ENCODE results near the gene EVI5L. TPM values are rescaled to one million over a fixed set of nuclear protein-coding genes. Genes with fewer than 3 reads are reported as not detected.

EVI5L gene
- total RNA-seq, 4 donors from 2014 or later: 8.3 to 15.5 (median 11.9) TPM

GRCh38 chr19:7846155-7846646 is 16.2 kb downstream of the EVI5L start:
- Histone ChIP-seq H3K27ac (no peak overlapping the region), H3K4me3 (no peak overlapping the region), H3K36me3 (no peaks in the 10 kb centered on the region), H3K4me1 (peaks cover 0 to 10% (median 0%) of the 10 kb centered on the region in 3 donors), H3K9me3 (no peaks in the 10 kb centered on the region), H3K27me3 (no peaks in the 10 kb centered on the region)
- intact Hi-C loops (cut with DNase I): no loop called here
- TF ChIP-seq POLR2A (IDR thresholded peaks at IDR 0.05) (no peak), CTCF (IDR thresholded peaks at IDR 0.05) (no peak)
- DNase-seq: no peak
- WGBS, 2 donors: 74 to 84% methylated on average over 4 to 7 of the region's 19 CpGs

- intact Hi-C loops (cut with DNase I): no loop called here
- peaks cover 0 to 10% (median 0%) of the 10 kb centered on the region in 3 donors for H3K4me1 ChIP-seq
Measured at GRCh38 chr19:7847664-7848063, 17.6 kb downstream of the EVI5L start.

GRCh38 chr19:7848779-7849457 is 18.9 kb downstream of the EVI5L start:
- 90% methylated on average over 6 of the region's 34 CpGs; no CpG with 5 or more reads in 1 of the 2 donors for WGBS, 2 donors
- Histone ChIP-seq H3K36me3 (no peaks in the 10 kb centered on the region), H3K4me1 (peaks cover 5 to 20% (median 6%) of the 10 kb centered on the region in 3 donors), H3K9me3 (no peaks in the 10 kb centered on the region), H3K27ac (no peak overlapping the region), H3K4me3 (no peak overlapping the region), H3K27me3 (no peaks in the 10 kb centered on the region)
- DNase-seq: no peak
- intact Hi-C loops (cut with DNase I): no loop called here
- TF ChIP-seq CTCF (IDR thresholded peaks at IDR 0.05) (no peak), POLR2A (IDR thresholded peaks at IDR 0.05) (no peak)

More at GRCh38 chr19:7847664-7848063, 17.6 kb downstream of the EVI5L start:
- H3K9me3 ChIP-seq: no peaks in the 10 kb centered on the region
- DNase-seq: no peak
- TF ChIP-seq POLR2A (IDR thresholded peaks at IDR 0.05): no peak
- TF ChIP-seq CTCF (IDR thresholded peaks at IDR 0.05): no peak
- H3K27me3 ChIP-seq: no peaks in the 10 kb centered on the region
- 93 to 100% methylated on average over 3 to 5 of the region's 23 CpGs for WGBS, 2 donors
- no peak overlapping the region for H3K27ac ChIP-seq
- H3K4me3 ChIP-seq: no peak overlapping the region
- no peaks in the 10 kb centered on the region for H3K36me3 ChIP-seq

GRCh38 chr19:7849631-7849999 is 19.6 kb downstream of the EVI5L start:
- no peak for TF ChIP-seq POLR2A (IDR thresholded peaks at IDR 0.05)
- no peak for TF ChIP-seq CTCF (IDR thresholded peaks at IDR 0.05)
- no peak for DNase-seq
- H3K4me1 ChIP-seq: peaks cover 5 to 20% (median 6%) of the 10 kb centered on the region in 3 donors
- no peak overlapping the region for H3K27ac ChIP-seq
- 83 to 90% methylated on average over 2 of the region's 9 CpGs for WGBS, 2 donors
- H3K9me3 ChIP-seq: no peaks in the 10 kb centered on the region
- H3K36me3 ChIP-seq: no peaks in the 10 kb centered on the region
- H3K27me3 ChIP-seq: peaks cover 0 to 4% (median 0%) of the 10 kb centered on the region in 4 donors
- no peak overlapping the region for H3K4me3 ChIP-seq
- intact Hi-C loops (cut with DNase I): no loop called here

GRCh38 chr19:7850000-7850813 is 20.2 kb downstream of the EVI5L start:
- DNase-seq: no peak
- Histone ChIP-seq H3K36me3 (no peaks in the 10 kb centered on the region), H3K4me3 (no peak overlapping the region), H3K27me3 (peaks cover 0 to 4% (median 0%) of the 10 kb centered on the region in 4 donors), H3K4me1 (peaks cover 5 to 20% (median 6%) of the 10 kb centered on the region in 3 donors), H3K9me3 (no peaks in the 10 kb centered on the region), H3K27ac (no peak overlapping the region)
- TF ChIP-seq CTCF (IDR thresholded peaks at IDR 0.05): no peak
- no peak for TF ChIP-seq POLR2A (IDR thresholded peaks at IDR 0.05)
- WGBS, 2 donors: 50 to 72% methylated on average over 8 to 12 of the region's 25 CpGs
- intact Hi-C loops (cut with DNase I): loop anchor here (10.0 kb wide), 1 partner anchor 55 kb away; the partner anchor contains the start of gene MAP2K7
